IPS-18a (cell line): Measurements from ENCODE around the gene PRKCB.

ENCODE experiments used
- H3K27ac ChIP-seq: one replicate; pipeline ENCODE4 v1.5.1; 2013; ENCODE audit warnings: low read length
- H3K27me3 ChIP-seq: one replicate; pipeline ENCODE4 v1.6.1; 2013; ENCODE audit warnings: mild to moderate bottlenecking, low read length; ENCODE audit not compliant: control insufficient read depth, insufficient read depth
- H3K36me3 ChIP-seq: one replicate; pipeline ENCODE4 v1.6.1; 2013; ENCODE audit warnings: low read depth, low read length; ENCODE audit not compliant: control insufficient read depth
- H3K4me1 ChIP-seq: one replicate; pipeline ENCODE4 v1.6.1; 2013; ENCODE audit warnings: low read depth, low read length; ENCODE audit not compliant: control insufficient read depth
- H3K4me3 ChIP-seq: one replicate; pipeline ENCODE4 v1.5.1; 2013; ENCODE audit warnings: low read length
- H3K9ac ChIP-seq: one replicate; pipeline ENCODE4 v1.6.1; 2013; ENCODE audit warnings: mild to moderate bottlenecking, low read length, moderate library complexity
- H3K9me3 ChIP-seq: one replicate; pipeline ENCODE4 v1.6.1; 2013; ENCODE audit warnings: low read depth, low read length; ENCODE audit not compliant: control insufficient read depth

Gene PRKCB

DNA sequence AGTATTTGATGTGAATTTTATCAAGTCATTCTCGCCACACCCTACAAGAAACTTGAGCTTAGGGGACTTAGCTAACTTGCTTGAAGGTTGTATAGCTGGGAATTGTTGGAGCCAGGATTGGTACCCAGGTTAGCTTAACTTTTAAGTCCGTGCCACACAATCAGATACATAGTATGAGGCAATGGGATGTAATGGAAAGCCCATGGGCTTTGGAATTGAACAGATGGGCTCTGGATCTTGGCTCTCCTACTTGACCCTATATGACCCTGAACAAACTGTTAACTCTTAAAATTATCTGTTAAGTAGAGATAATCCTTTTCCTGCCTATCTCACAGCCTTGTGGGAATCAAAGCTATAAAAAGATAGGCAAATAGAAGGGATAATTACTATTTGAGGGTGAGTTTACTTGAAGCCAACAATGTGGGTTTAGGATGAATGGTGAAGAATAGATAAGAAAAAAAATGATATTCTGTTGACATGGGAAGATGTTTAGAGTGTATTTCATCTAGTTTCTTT lies 368.4 kb downstream of the PRKCB start:
- no peaks in the 10 kb centered on the region for H3K27me3 ChIP-seq
- no peak overlapping the region for H3K27ac ChIP-seq
- H3K9ac ChIP-seq: no peak overlapping the region
- no peaks in the 10 kb centered on the region for H3K9me3 ChIP-seq
- H3K4me3 ChIP-seq: no peak overlapping the region
- no peaks in the 10 kb centered on the region for H3K36me3 ChIP-seq
- peaks cover 18% of the 10 kb centered on the region for H3K4me1 ChIP-seq

DNA sequence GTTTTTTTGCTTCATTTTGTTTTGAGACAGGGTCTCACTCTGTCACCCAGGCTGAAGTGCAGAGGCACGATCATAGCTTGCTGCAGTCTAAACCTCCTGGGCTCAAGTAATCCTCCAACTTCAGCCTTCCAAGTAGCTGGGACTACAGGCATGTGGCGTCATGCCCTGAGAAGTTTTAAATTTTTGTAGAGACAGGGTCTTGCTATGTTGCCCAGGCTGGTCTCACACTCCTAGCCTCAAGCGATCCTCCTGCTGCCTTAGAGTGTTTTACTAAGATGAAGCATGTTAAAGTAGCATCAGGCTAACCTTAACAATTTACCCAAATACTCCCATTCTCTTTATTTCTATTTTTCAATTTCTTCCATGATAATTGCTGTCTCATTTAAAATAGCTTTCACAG lies 371.1 kb downstream of the PRKCB start:
- H3K36me3 ChIP-seq: no peaks in the 10 kb centered on the region
- H3K27ac ChIP-seq: no peak overlapping the region
- H3K4me1 ChIP-seq: peaks cover 20% of the 10 kb centered on the region
- no peaks in the 10 kb centered on the region for H3K9me3 ChIP-seq
- no peak overlapping the region for H3K4me3 ChIP-seq
- no peaks in the 10 kb centered on the region for H3K27me3 ChIP-seq
- H3K9ac ChIP-seq: no peak overlapping the region

DNA sequence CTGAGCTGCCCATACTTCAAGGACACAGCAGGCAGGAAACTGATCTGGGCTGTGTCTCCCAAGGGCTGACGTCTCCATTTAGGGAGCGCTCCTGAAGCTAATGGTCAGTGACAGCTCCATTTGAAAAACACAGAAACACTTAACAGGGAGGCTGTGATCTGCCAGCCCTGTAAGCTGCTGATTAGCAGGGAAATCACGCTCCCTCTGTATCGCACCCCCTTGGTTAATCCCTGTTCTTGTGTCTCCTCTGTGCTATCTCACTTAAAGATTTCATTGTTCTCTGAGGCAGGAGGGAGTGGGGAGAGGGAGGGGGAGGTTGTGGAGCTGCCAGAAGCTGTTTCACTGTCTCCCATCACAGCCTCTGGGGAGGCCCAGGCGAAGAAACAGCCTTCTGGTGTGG lies 372.9 kb downstream of the PRKCB start:
- no peak overlapping the region for H3K9ac ChIP-seq
- peaks cover 20% of the 10 kb centered on the region for H3K4me1 ChIP-seq
- no peaks in the 10 kb centered on the region for H3K36me3 ChIP-seq
- H3K27ac ChIP-seq: no peak overlapping the region
- no peak overlapping the region for H3K4me3 ChIP-seq
- H3K27me3 ChIP-seq: no peaks in the 10 kb centered on the region
- H3K9me3 ChIP-seq: no peaks in the 10 kb centered on the region

DNA sequence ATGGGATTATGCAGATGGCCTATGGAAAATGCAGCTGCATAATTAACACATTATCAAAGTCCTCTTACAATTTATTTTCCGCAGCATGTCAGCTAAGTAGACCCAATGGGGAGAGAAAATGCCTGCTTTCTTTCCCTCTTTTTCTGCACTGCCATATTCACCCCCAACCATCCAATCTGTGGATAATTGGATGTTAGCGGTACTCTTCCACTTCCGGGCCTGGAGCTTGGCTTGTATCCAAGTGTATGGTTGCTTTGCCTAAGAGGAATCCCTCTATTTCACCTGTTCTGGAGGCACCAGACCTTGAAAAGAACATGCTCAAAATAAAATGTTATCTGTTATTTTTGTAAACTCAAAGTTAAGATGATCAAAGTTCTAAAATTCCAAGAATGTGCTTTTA lies 379.2 kb downstream of the PRKCB start:
- Histone ChIP-seq H3K27ac (no peak overlapping the region), H3K4me3 (no peak overlapping the region), H3K27me3 (no peaks in the 10 kb centered on the region), H3K9me3 (no peaks in the 10 kb centered on the region), H3K4me1 (no peaks in the 10 kb centered on the region), H3K9ac (no peak overlapping the region), H3K36me3 (no peaks in the 10 kb centered on the region)

DNA sequence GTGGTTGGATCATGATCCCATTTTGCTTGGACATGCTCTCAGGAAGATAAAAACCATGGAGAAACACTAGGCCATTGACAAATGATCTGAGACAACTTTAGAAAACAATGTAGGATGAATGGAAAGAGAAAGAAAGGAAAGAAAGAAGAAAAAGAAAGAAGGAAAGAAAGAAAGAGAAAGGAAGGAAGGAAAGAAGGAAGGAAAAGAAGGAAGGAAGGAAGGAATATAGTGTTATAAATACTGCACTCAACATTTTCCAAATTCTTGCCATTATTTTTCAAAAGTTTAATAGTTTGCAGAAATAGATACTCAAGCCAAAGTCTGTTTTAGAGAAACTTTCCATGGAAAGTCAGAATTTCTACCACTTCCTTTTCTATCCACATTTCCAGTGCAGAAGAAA lies 381.2 kb downstream of the PRKCB start:
- no peaks in the 10 kb centered on the region for H3K27me3 ChIP-seq
- no peak overlapping the region for H3K9ac ChIP-seq
- H3K4me1 ChIP-seq: no peaks in the 10 kb centered on the region
- H3K27ac ChIP-seq: no peak overlapping the region
- no peaks in the 10 kb centered on the region for H3K36me3 ChIP-seq
- H3K9me3 ChIP-seq: no peaks in the 10 kb centered on the region
- H3K4me3 ChIP-seq: no peak overlapping the region

DNA sequence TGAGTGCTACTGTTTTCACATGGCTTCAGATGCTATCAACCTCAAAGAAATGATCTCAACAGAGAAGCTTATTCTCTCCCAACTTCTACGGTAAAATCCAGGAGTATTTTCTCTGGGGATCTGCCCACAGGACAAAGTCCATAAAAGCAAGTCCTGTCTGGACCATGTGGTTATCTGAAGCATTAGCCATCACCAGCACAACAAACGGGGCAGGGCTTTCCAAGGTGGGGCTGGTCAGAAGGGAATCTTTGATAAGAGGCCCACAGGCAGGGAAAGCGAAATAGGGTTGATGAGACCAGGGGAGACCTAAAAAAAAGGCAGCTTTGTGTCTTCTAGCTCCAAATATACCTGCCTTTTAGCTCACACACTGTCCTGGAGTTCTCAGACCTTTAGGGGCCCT lies 381.7 kb downstream of the PRKCB start:
- H3K9ac ChIP-seq: no peak overlapping the region
- no peaks in the 10 kb centered on the region for H3K4me1 ChIP-seq
- H3K27me3 ChIP-seq: no peaks in the 10 kb centered on the region
- H3K36me3 ChIP-seq: no peaks in the 10 kb centered on the region
- no peak overlapping the region for H3K27ac ChIP-seq
- no peaks in the 10 kb centered on the region for H3K9me3 ChIP-seq
- H3K4me3 ChIP-seq: no peak overlapping the region

DNA sequence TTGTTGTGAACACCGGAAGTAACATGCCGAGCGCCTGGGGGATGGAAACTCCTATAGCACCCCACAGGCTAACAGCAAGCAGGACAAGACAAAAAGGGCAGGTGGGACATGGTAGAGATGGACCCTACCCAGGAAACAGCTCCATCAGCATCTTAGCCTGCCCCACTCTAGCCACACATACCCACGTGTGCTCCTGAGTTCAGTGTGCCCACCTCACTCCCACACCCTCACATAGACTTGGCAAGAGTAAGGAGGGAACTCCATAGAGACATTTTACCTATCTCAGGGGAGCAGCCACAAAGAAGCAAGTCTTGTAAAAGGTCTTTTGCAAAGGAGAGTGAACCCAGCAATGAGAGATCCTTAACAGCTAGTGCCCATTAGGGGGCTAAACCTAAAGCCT lies 382.5 kb downstream of the PRKCB start:
- no peaks in the 10 kb centered on the region for H3K27me3 ChIP-seq
- H3K27ac ChIP-seq: no peak overlapping the region
- no peak overlapping the region for H3K4me3 ChIP-seq
- H3K36me3 ChIP-seq: no peaks in the 10 kb centered on the region
- H3K9ac ChIP-seq: no peak overlapping the region
- H3K9me3 ChIP-seq: no peaks in the 10 kb centered on the region
- H3K4me1 ChIP-seq: no peaks in the 10 kb centered on the region

DNA sequence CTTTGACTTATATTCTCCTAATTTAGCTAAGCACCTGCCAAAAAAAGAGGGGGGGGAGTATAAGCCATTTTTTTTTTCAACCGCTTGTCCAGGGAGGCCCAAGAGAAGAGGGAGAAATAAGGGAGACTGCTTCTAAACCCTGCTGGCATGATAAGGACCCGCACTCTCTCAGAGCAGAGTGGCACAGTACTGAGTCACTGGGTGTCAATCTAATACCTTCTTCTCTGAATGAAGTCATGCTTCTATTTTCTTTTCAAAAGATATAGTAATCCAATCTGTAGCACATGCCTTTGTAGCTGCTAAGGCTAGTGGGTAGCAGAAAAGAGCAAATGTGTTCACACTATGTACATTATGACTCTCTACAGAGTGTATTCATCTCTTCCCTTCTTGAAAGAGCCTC lies 385.4 kb downstream of the PRKCB start:
- Histone ChIP-seq H3K9ac (no peak overlapping the region), H3K27ac (no peak overlapping the region), H3K36me3 (no peaks in the 10 kb centered on the region), H3K4me3 (no peak overlapping the region), H3K27me3 (no peaks in the 10 kb centered on the region), H3K4me1 (no peaks in the 10 kb centered on the region), H3K9me3 (no peaks in the 10 kb centered on the region)

DNA sequence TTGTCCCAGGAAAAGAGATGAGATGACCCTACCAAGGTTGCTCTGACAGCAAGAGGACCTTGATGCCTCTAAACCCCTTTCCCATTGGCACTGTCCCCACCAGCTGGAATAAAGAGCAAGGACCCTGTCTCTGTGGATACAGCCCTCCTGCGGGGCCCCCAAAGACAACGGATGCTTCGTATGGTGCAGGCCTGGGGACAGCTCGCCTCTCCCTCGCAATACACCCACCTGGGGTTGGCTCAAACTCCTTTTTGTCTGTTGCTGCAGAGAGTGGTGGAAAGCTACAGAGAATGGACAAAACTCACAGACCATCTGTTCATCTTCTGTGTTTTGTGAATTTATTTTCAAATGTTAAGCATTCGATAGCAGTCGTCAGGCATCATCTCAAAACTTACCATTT lies 392.7 kb downstream of the PRKCB start:
- H3K4me1 ChIP-seq: no peaks in the 10 kb centered on the region
- no peaks in the 10 kb centered on the region for H3K9me3 ChIP-seq
- H3K9ac ChIP-seq: no peak overlapping the region
- H3K4me3 ChIP-seq: no peak overlapping the region
- H3K27ac ChIP-seq: no peak overlapping the region
- no peaks in the 10 kb centered on the region for H3K36me3 ChIP-seq
- no peaks in the 10 kb centered on the region for H3K27me3 ChIP-seq

DNA sequence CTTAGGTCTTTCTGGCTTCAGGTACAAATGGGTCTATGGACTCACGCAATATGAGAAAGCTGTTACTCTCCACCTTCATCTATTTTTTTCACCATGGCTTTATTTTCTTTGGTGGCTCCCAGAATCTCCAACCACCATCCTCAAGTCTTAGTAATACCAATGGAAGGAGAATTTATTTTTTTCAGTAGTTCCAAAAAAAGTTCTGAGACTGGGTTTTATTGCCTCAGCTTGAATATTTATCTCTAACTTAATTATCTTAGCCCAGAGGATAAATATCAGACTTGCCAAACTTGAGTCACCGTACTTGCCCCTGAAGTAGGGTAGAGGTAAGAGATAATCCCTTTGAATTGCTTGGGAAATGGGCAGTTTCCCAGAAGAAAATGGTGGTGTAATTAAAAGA lies 397.2 kb downstream of the PRKCB start:
- no peaks in the 10 kb centered on the region for H3K9me3 ChIP-seq
- H3K36me3 ChIP-seq: no peaks in the 10 kb centered on the region
- no peaks in the 10 kb centered on the region for H3K27me3 ChIP-seq
- H3K4me3 ChIP-seq: no peak overlapping the region
- no peak overlapping the region for H3K9ac ChIP-seq
- no peaks in the 10 kb centered on the region for H3K4me1 ChIP-seq
- no peak overlapping the region for H3K27ac ChIP-seq

DNA sequence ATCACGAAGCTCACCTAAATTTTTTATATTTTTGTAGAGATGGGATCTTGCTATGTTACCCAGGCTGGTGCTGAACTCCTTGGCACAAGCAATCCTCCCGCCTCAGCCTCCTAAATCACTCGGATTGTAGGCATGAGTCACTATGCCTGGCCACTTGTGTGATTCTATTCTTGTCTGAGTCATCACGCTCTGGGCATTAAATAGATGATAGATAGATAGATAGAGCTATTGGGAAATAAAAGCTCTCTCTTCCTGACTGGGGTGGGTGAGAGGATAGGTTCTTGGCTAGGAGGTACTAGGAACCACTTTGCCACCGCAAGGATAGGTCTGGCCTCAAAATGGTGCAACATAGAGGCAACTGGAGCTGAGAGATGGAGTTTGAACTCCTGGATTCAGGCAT lies 399.0 kb downstream of the PRKCB start:
- H3K36me3 ChIP-seq: no peaks in the 10 kb centered on the region
- H3K27ac ChIP-seq: no peak overlapping the region
- H3K4me1 ChIP-seq: no peaks in the 10 kb centered on the region
- no peak overlapping the region for H3K4me3 ChIP-seq
- no peaks in the 10 kb centered on the region for H3K27me3 ChIP-seq
- no peaks in the 10 kb centered on the region for H3K9me3 ChIP-seq
- H3K9ac ChIP-seq: no peak overlapping the region

DNA sequence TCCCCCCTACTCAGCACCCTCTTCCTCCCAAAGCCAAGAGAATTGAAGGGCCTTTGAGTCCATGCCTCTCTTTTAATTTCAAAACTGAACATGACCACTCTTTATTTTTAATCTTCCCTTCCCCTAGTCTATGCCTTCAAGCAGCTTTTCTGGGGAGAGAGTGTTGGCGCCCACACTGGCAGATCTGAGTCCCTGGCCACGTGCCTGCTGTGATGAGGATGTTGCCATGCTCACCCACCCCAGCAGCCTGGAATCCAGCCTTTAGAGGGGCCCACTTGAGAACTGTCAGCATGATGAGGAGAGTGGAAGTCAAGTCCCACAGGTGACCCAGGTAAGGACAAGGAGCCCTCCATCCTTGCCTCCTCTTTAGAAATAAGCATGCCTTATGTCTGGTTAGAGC lies 400.0 kb downstream of the PRKCB start:
- Histone ChIP-seq H3K4me1 (no peaks in the 10 kb centered on the region), H3K9me3 (no peaks in the 10 kb centered on the region), H3K9ac (no peak overlapping the region), H3K27ac (no peak overlapping the region), H3K4me3 (no peak overlapping the region), H3K27me3 (no peaks in the 10 kb centered on the region), H3K36me3 (no peaks in the 10 kb centered on the region)
